Right ventricle myocardium inferior (tissue), 1 donor: ENCODE data around the gene MRPL33. TPM values are rescaled to one million over a fixed set of nuclear protein-coding genes. Genes with fewer than 3 reads are reported as not detected.
"Not testable (repeated sequence)": the region's sequence is repeated elsewhere in the genome, so short reads cannot be mapped to it uniquely, and the experiment has no call there.

Experiments used
- ATAC-seq: fragments of 200-7000 bp; cut with Tn5 transposase; one replicate; pipeline ENCODE4 v1.9.1; 2020; ENCODE audit warnings: mild to moderate bottlenecking, moderate library complexity
- DNase-seq: peaks from one replicate; pipeline ENCODE4 v3.0.0; 2021; ENCODE audit errors: missing footprints
- intact Hi-C: fragments of 100-400 bp; cut with DNase I; formaldehyde crosslinking; loops from one replicate; pipeline ENCODE4 v1.11.0; 2022
- total RNA-seq: library from RNA; stranded (reverse); fragmentation: NEBNext Ultra II Directional; extraction: Animal tissue kit (Norgen Biotek cat#: 25700); gene quantifications from one replicate; pipeline ENCODE4 v1.2.1, GENCODE V29; 2021
- donor health status: DM: no; HTN: yes; CAD: no; lungs with severe emphysema.

The MRPL33 gene
- total RNA-seq, 1 donor from 2014 or later = 360 TPM

GRCh38 chr2:27764526-27764925 is 7.0 kb upstream of the MRPL33 start:
- ATAC-seq, intact Hi-C loops, DNase-seq: not testable (repeated sequence)

- intact Hi-C loops = loop anchor here (5.0 kb wide), 1 partner anchor 37 kb away; no protein-coding TSS in a partner anchor
- DNase-seq = peak; percentile 73
- peak; percentile 62 for ATAC-seq
Measured at GRCh38 chr2:27765621-27766286, 5.8 kb upstream of the MRPL33 start.

- intact Hi-C loops = loop anchor here (5.0 kb wide), 1 partner anchor 36 kb away; no protein-coding TSS in a partner anchor
- no peak for ATAC-seq
- DNase-seq = no peak
Measured at GRCh38 chr2:27766287-27766661, 5.2 kb upstream of the MRPL33 start.

GRCh38 chr2:27771202-27771547 is 344 bp upstream of the MRPL33 start:
- DNase-seq (no peak), ATAC-seq (no peak)
- intact Hi-C loops = loop anchor here (5.0 kb wide), 1 partner anchor 121 kb away; the partner anchor contains the start of genes BABAM2 and RBKS

- ATAC-seq = no peak
- no peak for DNase-seq
- intact Hi-C loops = loop anchor here (5.0 kb wide), 1 partner anchor 119 kb away; the partner anchor contains the start of genes BABAM2 and RBKS
Measured at GRCh38 chr2:27772804-27773203, 1.3 kb downstream of the MRPL33 start.

GRCh38 chr2:27773959-27774358 is 2.4 kb downstream of the MRPL33 start:
- no peak for ATAC-seq
- intact Hi-C loops = loop anchor here (5.0 kb wide), 1 partner anchor 118 kb away; the partner anchor contains the start of genes BABAM2 and RBKS
- DNase-seq = no peak

- intact Hi-C loops = no loop called here
- no peak for ATAC-seq
- no peak for DNase-seq
Measured at GRCh38 chr2:27776097-27776496, 4.6 kb downstream of the MRPL33 start.

- DNase-seq (no peak), ATAC-seq (no peak)
- intact Hi-C loops = no loop called here
Measured at GRCh38 chr2:27776696-27777095, 5.2 kb downstream of the MRPL33 start.

- intact Hi-C loops = loop anchor here (2.0 kb wide), 1 partner anchor 15 kb away; no protein-coding TSS in a partner anchor
- no peak for ATAC-seq
- DNase-seq = no peak
Measured at GRCh38 chr2:27779417-27780055, 8.0 kb downstream of the MRPL33 start.

GRCh38 chr2:27781496-27781895 is 10.0 kb downstream of the MRPL33 start:
- intact Hi-C loops = loop anchor here (2.0 kb wide), 1 partner anchor 13 kb away; no protein-coding TSS in a partner anchor
- ATAC-seq (no peak), DNase-seq (no peak)

- intact Hi-C loops = no loop called here
Measured at GRCh38 chr2:27782701-27783100, 11.2 kb downstream of the MRPL33 start.

GRCh38 chr2:27790796-27791195 is 19.3 kb downstream of the MRPL33 start:
- intact Hi-C loops = no loop called here
- DNase-seq (no peak), ATAC-seq (no peak)

More at GRCh38 chr2:27782701-27783100, 11.2 kb downstream of the MRPL33 start:
- ATAC-seq = no peak
- no peak for DNase-seq

- DNase-seq (no peak), ATAC-seq (no peak)
- intact Hi-C loops = no loop called here
Measured at GRCh38 chr2:27792759-27793158, 21.2 kb downstream of the MRPL33 start.

GRCh38 chr2:27795093-27795834 is 23.7 kb downstream of the MRPL33 start:
- no peak for DNase-seq
- intact Hi-C loops = loop anchor here (2.0 to 5.0 kb wide), 2 partner anchors 14 to 78 kb away; no protein-coding TSS in a partner anchor
- no peak for ATAC-seq

- intact Hi-C loops = loop anchor here (1.0 to 5.0 kb wide), 3 partner anchors 15 to 600 kb away; no protein-coding TSS in a partner anchor
- no peak for DNase-seq
- ATAC-seq = peak; percentile 67
Measured at GRCh38 chr2:27795868-27796277, 24.4 kb downstream of the MRPL33 start.

- peak; percentile 78 for ATAC-seq
- intact Hi-C loops = loop anchor here (1.0 to 5.0 kb wide), 2 partner anchors 80 to 599 kb away; no protein-coding TSS in a partner anchor
- DNase-seq = peak; percentile 76
Measured at GRCh38 chr2:27796791-27797765, 25.6 kb downstream of the MRPL33 start.

GRCh38 chr2:27797841-27798240 is 26.3 kb downstream of the MRPL33 start:
- ATAC-seq = no peak
- no peak for DNase-seq
- intact Hi-C loops = loop anchor here (5.0 kb wide), 1 partner anchor 81 kb away; no protein-coding TSS in a partner anchor

- no peak for DNase-seq
- intact Hi-C loops = loop anchor here (5.0 kb wide), 1 partner anchor 81 kb away; no protein-coding TSS in a partner anchor
- no peak for ATAC-seq
Measured at GRCh38 chr2:27798486-27798885, 27.0 kb downstream of the MRPL33 start.
